HG03439 (cell line): ENCODE measurements around the gene KRTAP10-1.

Experiments used
- ATAC-seq: cut with Tn5 transposase; IDR thresholded peaks from one replicate; pipeline ENCODE4 v1.9.1; 2021; ENCODE audit warnings: mild to moderate bottlenecking, moderate library complexity; ENCODE audit not compliant: unreplicated experiment

The KRTAP10-1 gene

DNA sequence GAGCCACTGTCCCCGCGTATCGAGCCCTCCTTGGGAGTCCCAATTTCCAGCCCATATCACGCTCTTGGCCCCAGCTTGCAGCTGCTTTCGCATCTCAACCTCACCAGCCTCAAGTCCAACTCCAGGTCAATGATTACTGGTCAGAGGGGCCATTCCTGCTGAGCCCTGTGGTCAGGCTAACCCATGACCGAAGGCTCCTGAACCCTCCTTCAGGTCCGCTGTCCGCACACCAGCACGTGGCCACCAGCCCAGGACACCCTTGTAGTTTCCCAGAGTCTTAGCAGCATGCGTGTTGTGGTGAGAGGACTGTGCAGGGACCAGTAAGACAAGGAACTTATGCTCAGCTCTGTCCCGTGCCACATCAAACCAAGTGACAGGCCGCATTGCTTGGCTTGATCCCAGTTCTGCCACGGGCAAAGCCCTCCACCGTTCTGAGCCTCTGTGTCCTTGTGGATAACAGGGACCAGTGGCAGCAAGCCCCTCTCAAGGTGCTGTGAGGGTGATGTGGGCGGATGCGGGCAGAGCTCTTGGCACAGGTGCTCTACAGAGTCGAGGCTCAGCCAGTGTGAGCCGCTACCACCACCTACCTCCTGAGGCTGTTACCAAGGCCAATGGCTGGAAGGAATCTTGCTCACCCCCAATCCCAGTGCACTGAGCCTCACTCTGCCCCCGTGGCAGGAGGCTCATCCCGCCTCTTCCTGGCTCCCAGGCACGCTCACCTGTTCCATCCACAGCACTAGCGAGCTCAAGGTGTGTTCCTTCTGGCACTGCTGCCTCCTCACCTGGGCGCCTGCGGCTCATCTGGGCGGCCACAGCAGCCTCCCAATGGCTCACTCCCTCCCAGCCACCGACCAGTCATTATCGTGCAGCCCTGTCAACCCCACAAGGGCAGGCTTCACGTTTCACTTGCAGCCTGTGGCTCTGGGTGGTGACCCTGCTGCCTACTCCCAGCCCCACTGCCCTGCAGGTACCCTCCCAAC is 20.4 kb downstream of the KRTAP10-1 start:
- no peak for ATAC-seq

DNA sequence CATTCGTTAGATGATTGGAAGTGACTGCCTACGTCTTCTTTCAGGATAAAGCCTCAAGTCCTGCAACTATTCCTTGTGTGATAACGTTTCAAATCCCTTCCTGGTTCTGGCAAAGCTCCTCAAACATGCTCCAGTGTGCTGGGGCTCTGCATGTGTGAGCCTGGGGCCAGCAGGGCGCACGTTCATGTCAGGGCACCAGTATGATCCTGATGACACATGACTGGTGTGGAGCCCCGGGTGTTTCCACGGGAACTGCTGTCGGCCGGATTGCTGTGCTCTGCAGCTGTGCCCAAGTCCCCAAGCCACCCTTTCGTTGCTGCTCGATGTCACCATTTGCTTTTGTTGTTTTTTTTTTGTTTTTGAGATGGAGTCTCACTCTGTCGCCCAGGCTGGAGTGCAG is 21.3 kb downstream of the KRTAP10-1 start:
- ATAC-seq: no peak

DNA sequence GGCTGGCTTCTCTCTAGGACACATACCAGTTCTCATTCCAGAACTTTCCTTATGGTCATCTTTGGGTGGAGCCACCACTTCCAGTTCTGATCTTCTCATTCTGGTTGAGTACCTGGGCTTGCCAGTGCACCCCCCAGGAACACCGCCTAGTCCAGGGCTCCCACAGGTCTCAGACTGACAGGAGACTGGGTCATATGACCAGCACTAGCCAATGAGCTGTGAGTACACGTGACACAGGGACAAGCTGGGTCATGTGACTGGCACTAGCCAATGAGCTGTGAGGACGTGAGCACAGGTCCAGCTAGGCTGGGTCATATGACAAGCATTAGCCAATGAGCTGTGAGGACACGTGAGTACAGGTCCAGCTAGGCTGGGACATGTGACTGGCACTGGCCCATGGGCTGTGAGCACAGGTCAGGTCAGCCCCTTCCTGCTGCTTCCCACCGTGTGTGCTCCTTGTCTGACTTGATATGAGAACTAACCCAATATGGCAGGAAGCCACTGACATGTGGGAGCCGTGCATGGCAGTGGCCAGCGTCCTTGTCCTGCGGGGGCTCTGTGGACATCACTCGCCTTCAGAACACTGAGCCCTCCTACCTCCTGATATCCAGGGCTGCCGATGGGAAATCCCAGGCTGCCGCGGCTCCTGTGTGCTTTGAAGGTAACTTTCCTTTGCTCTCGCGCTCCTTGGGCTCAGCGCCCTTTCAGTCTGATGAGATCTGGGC is 22.7 kb downstream of the KRTAP10-1 start:
- no peak for ATAC-seq

DNA sequence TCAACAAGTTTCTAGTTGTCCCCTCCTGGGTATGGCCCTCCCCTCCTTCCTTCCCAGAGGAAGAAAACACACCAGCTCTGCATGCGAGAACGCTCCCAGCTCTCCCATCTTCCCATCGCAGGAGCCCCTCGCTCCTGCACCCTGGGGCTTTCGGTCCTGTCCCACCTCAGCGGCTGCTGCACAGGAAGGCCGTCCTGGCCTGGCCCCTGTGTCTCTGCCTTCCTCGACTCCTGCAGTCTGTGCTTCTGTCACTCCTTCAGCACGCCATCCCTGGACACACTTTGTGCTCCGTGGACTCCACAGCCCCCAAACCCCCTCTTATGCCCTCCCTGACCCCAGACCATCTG is 23.2 kb downstream of the KRTAP10-1 start:
- ATAC-seq: no peak

DNA sequence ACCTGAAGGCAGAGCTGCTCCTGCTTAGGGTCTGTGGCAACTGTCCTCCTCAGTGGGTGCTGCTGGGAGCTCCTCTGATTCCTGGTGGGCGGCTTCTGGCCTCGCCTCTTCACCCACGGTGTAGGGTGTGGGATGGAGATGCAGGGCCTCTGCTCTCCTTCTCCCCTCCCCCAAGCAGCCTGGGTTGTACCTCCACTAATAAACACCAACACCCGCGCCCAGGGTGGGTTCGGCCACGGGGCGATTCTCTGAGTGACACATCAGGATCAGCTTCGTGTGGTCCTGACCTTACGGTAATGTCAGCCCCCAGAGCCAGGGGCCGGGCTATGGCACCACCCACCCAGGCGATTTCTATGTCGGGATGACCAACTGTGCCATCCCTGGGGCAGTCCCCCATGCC is 23.7 kb downstream of the KRTAP10-1 start:
- no peak for ATAC-seq

DNA sequence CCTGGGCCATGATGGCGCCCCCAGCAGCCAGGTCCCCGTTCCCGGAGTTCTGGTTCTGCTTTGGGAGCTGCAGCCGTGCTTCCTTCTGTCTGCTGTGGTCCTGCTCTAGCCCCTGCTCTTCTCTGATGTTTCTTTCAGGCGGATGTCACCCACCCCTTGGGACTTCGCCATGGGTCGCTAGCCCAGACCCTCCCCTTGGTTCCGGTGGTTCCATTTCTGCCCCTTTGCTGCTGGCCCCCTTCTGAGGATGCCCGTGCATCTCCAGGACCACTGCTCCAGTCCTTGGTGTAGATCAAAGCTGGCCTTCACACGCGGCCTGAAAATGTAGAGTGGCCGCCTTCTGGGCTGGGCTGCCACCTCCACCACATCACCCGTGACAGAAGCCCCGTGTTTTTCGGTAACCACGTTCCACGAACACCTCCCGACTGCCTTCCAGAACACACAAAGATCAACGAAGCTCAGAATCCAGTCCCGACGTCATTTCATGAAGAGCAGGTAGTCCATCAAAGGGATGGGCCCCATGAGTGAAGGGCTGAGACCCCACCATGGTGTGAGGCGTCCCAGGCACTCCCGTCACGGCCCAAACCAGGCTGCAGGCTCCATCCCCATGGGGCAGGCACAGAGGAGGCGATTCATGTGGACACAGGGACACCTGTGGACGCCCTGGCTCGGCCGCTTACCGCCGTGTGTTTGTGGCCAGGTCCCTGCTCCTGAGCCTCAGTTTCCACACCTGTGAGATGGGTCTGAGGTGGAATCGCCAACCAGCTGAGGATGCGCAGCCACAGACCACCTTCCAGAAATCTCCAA is 24.4 kb downstream of the KRTAP10-1 start:
- ATAC-seq: no peak

DNA sequence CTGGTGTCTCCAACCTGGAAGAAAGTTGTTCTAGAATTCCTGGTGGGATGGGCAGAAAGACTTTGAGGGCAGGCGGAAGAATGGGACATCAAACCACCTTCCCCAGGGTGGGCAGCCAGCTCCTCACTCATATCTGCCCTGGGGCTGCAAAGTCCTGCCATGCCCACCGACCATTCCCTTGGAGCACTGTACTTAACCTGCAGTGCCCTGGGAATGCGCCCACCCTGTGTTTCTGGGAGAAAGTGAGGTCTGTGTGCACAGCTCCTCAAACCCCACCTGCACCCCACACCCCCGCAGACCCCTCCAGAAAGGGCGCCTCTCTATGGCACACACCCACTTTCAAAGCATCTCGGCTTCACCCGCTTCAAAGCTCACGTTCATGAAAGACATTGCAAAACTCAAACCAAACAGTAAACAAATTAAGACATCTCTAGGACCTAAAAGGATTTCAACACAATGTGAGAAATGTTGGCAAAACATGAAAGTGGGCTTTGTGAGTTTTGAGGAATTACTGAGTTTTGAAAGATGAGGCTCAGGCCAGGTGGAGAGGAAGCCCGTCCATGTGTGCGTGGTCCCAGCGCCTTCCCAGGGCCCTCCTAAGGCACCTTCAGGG is 25.1 kb downstream of the KRTAP10-1 start:
- ATAC-seq: no peak

DNA sequence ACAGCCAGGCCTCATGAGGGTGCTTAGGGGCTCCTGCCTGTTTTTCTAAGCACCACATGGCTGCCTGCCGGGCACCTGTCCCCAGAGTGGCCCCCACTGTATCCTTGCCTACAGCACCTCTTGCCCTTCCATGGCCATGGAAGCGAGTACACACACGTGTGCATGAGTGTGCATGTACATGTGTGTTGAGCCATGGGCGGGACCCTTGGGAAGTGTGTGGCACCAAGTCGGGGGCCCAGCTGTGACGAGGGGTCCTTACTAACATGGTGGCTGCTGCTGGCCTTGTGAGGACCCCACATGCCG is 25.8 kb downstream of the KRTAP10-1 start:
- no peak for ATAC-seq

DNA sequence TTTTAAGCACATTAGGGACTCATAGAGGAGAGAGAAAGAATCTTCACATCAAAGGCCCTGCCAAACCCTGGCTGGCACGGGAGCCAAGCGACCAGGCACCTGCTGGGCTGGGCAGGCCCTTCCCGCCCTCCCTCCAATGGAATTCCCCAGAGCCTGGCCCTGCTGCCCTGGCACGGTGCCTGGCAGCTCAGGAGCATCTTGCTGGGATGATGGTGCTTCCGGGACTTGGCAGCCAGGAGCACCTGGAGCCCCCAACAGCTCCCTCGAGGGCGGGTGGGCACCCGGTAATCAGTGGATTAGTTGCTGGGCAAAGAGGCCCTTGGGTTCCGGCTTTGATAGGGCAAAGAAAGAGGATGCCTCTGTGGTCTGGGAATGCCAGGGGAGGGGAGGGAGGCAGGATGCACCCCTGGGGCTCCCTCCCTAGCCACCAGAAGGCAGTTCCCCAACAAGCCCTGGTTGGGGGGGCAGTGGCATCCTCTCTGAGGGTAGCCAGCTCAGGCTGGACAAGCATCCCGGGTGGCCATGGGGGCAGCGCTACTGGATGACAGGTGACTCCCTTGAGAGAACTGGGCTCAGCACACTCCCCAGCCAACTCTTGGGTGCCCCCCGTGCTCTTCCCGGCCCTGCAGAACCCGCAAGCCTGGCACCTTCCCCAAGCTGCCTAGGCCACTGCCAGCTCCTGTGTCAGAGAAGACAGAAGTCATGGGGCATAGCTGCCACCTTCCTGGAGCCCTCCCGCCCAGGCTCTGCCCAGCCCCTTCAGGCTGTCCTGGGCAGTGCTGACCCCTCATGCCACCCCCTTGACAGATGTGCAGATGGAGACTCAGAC is 26.4 kb downstream of the KRTAP10-1 start:
- no peak for ATAC-seq

DNA sequence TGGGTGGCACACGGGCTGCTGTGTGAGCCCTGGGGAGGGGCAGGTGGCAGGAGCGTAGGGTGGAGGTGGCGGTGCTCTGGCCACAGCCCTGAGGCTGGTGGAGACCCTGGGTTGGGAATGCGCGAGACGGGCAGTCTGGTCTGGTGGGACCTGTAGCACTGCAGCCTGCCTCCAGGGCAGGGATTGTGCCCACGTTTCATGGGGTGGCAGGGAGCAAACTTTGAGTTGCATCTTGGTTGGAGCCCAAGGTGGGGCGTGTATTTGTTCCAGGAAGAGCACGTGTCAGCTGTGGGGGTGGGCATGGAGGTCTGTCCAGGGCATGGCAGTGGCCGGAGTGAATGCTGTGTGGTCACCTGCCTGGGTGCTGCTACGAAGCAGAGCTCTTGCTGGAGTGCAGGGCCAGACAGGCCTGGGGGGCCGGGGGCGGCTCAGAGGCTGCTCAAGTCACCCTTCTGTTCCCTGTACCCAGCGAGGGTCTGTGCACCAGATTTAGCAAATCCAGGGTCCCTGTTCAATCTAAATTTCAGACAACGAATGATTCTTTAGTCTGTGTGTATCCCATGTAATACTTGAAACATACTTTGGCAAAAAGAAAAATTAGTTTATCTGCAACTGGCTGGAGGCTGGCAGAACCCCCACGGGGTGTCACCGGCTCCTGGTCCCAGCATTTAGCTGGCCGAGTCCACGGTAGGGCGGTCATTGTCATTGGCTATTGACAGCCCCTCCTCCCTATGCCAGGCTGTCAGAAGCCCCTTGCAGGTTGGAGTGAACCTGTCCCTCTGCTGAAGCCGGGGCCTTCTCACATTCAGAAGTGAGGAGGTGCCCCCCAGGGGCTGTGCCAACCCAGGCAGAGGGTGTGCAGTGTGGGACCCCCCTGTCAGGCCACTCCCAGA is 27.3 kb downstream of the KRTAP10-1 start:
- no peak for ATAC-seq

DNA sequence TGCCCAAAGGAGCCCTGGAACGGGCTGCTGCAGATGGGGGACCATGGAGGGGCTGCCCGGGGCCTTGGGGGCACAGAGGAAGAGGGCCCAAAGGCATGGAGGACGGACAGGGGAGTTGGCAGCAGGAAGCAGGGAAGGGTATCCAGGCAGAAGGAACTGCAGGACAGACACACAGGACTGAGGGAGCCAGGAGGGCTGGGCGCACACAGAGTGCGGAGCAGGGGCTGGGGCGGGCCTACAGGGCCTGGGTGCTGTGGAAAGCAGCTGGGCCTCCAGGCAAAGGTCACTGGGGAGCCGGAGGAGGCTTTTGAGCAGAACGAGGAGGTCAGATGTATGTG is 28.1 kb downstream of the KRTAP10-1 start:
- no peak for ATAC-seq

DNA sequence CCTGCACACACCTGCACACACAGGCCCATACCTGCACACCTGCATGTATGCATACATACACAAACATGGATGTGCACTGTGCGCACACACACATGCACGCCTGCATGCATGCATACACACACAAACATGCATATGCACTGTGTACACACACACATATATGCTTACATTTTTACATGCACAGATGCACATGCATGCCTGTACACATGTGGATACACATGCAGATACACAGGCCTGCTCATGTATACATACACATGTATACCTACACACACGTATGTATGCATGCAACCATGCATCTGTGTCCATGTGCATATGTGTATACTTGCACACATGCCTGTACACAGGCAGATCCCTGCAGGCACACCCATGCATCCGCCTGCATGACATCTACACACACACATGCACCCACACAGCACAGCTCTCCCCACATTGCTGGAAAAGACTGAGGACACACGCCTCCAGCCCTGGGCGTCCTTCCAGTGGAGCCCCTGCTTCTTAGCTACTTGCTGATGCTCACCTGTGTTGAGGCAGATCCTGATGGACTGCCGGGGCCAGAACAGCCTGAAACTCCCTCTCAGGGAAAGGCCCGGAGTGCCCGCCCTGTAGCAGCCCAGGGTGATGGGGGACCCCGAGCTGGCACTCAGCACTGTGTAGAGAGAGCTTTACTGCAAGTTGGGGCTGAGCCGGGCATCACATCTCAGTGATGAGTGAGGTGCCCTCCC is 28.6 kb downstream of the KRTAP10-1 start:
- no peak for ATAC-seq

DNA sequence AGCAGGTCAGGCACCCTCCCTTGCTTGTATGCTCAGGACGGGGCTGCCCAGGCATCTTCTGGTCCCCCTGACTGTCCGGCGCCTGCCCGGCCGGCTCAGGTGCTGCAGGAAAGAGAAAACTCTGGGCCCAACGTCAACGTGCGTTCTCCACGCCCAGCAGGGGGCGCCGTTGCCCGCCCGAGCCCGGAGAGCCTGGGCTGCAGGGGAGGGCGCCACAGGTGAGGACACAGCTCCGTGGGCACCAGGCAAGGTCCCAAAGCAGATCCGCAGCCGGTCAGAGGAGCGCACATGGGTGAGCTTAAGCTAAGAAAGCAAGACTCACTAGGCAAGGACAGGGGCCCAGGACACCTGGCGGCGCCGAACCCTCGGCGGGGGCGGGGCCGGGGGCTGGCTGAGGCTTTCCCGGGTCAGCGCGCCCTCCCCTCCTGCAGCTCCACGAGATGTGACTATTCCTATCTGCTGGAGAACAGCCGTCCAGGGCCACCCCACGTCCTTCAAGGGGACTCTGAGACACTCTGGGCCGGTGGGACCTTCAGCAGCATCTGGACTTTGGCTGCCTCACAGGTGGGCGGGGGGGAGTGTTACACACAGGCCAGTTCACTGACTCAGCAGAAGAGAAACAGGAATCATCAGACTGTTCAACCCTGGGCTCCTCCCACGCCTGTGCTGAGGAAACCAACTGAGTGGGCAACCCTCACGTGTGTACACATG is 29.3 kb downstream of the KRTAP10-1 start:
- ATAC-seq: no peak

DNA sequence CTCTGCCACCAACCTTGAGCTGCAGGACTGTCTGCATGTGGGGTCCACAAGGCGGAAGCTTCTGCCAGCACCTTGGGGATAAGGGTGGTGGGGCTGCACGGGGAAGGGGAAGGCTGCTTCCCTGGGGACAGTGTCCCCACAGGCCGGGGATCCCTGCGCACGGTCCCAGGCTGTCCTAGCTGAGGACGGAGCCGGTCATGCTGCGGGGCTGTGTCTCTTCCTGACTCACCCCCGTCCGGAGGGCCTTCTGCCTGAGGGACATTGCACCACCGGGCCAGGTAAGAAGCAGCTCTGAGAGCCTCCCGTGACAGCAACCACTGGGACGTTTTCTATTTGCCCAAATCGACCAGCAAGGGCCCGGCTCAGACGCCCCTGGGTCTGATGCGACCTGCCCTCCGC is 29.9 kb downstream of the KRTAP10-1 start:
- no peak for ATAC-seq

DNA sequence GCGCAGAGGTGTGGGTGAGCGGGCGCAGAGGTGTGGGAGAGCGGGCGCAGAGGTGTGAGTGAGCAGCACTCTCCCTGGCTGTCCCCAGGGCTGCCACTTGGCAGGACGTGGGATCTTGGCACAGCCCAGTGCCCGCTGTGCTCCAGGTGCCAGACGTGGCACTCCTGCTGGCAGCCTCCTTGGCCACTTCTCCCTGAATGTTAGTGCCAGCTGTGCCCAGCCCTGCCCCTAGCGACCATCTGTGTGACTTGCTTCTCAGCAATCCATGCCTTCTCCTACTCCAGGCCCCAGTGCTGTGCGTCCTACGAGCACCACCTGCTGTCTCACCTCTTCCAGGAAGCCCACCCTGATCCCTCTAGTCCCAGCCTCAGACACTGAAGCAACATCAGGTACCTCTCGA is 30.5 kb downstream of the KRTAP10-1 start:
- no peak for ATAC-seq

DNA sequence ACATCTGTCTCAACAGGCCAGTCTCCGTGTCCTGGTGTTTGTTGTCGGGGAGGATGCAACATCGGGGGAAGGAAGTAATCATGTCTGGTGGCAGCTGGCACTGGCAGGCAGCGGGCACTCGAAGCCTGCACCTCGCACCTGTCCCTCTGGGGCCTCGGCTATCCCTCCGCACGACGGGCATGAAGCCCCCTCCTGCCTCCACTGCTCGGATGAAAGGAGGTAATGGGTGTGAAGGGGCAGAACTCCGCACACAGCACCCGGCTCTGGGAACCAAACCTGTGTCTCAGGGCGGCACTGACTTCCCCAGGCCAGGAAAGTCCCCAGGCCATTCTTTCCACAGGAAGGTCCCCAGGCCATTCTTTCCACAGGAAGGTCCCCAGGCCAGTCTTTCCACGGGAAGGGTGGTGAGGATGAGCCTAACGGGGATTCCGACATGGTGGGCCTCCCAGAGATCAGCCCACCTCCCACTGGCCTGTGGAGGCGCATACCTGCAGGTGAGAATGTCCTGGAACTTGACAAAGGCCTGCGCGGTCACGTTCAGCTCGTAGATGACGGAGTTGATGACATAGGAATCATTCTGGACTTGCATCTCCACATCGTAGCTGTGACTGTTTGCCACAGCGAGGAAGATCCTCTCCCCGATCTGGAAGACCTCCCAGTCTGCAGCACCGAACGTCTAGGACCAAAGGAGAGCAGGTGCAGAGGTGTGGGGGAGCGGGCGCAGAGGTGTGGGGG is 31.1 kb downstream of the KRTAP10-1 start:
- ATAC-seq: no peak

DNA sequence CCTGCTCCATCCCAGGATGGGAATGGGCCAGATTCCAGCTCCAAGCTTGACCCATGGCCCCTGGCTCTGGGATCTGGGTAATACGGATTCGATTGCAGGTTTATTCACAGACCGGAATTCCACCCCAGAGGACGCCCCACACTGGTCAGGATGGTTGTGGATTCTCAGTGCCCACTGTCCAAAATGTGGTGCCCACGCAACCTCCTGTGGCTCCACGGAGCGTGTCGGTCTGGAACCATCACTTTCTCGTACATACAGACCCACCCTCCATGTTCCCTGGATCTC is 31.6 kb downstream of the KRTAP10-1 start:
- ATAC-seq: no peak
